GM12891 (cell line): ENCODE data around the gene ATP13A3.

Experiments
- DNase-seq: peaks from one replicate; pipeline ENCODE4 v3.0.0; 2011; ENCODE audit warnings: low spot score; ENCODE audit not compliant: insufficient read length
- FAIRE-seq: peaks from 2 replicates; lab custom pipeline; 2011; peaks lifted over from hg19 to GRCh38; lab: Jason Lieb, UNC
- PAX5 ChIP-seq: IDR thresholded peaks from 2 replicates; pipeline ENCODE4 v1.6.1; 2011; ENCODE audit warnings: low read length, moderate library complexity, mild to moderate bottlenecking; ENCODE audit not compliant: insufficient read depth, severe bottlenecking
- POLR2A ChIP-seq: IDR thresholded peaks from 2 replicates; pipeline ENCODE4 v1.6.1; 2011; ENCODE audit warnings: low read depth, low read length, control low read depth
- POLR2AphosphoS5 ChIP-seq: IDR thresholded peaks from 2 replicates; pipeline ENCODE4 v1.6.1; 2011; ENCODE audit warnings: low read depth, low read length, control low read depth
- POU2F2 ChIP-seq: IDR thresholded peaks from 2 replicates; pipeline ENCODE4 v1.6.1; 2011; ENCODE audit warnings: low read depth, mild to moderate bottlenecking, control low read depth, low read length, moderate library complexity
- SPI1 ChIP-seq: IDR thresholded peaks from 2 replicates; pipeline ENCODE4 v1.6.1; 2011; ENCODE audit warnings: low read depth, low read length, control low read depth
- TAF1 ChIP-seq: IDR thresholded peaks from 2 replicates; pipeline ENCODE4 v1.6.1; 2011; ENCODE audit warnings: low read depth, low read length, control low read depth

Gene ATP13A3

DNA sequence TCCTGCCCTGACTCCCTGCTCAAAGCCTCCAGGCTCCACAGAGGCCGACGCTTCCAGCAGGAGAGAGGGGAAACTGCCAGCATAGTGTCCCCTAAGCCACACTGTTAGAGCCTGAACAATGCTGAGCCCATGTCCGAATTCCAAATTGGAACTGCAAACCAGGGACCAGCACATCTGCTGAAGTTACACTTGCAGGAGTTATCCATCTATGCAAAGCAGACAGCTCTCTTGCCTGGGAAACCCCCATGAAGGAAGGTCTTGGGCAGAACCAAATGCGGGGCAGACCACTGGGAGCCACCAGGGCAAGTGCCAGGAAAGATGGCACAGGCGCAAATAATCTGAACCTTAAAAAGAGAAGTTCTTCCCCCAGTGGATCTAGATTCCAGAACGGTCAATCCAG lies 117.9 kb downstream of the ATP13A3 start:
- DNase-seq (no peak), FAIRE-seq (no peak)
- no peak for TF ChIP-seq POLR2A
- TF ChIP-seq POLR2AphosphoS5: no peak
- no peak for TF ChIP-seq POU2F2
- no peak for TF ChIP-seq SPI1
- TF ChIP-seq TAF1: no peak
- TF ChIP-seq PAX5: no peak

DNA sequence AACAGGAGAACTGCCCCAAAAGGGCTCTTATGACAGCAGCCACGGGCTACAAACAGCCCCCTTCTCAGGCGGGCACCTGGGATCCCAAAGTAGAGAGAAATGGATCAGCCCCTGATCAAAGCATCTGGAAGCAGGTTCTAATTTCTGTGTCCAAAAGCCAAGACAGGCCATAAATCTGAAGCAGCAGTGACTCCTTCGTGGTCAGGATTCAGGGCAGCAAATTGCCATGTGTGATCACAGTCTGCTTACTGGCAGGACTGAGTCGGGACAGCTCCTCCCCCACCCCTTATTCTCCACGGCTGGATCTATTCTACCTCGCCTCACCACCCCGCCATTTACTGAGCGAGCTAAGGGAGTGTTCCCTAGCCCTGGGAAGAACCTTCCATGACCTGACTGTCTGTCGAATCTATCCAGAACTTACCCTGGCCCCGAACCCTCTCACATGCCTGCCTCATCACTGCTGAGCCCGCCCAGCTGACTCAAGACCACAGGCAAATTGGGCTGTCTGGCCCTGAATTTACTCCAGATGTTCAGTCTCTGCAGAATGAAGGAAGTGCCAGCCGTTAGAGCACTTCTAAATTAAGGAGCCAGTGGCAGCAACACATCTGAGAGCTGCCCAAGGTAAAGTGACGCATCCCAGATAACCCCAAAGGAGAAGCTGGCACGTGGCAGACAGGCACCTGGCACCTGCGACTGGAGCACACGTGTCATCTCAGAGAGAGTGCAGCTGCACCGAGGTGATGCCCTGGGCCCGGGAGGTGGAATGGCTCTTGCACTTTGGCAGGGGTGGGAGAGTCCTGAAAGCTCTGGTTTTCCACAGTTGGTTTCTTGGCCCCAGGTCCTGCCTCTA lies 118.6 kb downstream of the ATP13A3 start:
- DNase-seq: no peak
- FAIRE-seq: no peak
- TF ChIP-seq POU2F2 (no peak), SPI1 (no peak), POLR2A (no peak), TAF1 (no peak)

DNA sequence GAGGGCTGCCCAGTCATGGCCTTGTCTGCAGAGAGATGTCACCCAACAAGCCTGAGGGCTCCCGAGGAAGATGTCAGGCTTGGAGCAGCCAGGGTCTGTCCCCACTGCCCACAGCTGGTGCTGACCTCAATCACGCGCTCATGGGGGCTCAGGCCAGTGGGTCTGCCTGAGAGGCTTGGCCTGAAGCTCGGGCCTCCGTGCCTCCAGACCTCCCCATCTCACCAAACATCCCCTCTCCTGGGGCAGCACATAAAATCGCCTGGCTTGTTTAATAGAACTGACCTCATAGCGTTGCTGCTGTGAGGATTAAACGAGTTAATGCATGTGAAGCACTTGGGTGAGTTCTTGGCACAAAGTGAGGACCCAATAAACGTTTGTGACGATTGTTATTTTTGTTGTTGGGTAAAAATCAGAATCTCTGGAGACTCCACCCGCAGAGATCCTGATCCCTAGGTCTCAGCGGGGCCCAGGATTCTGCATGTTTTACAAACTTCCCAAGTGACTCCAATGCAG lies 120.8 kb downstream of the ATP13A3 start:
- FAIRE-seq (no peak), DNase-seq (no peak)
- TF ChIP-seq PAX5 (no peak), POU2F2 (no peak), POLR2A (no peak), SPI1 (no peak), TAF1 (no peak), POLR2AphosphoS5 (no peak)

DNA sequence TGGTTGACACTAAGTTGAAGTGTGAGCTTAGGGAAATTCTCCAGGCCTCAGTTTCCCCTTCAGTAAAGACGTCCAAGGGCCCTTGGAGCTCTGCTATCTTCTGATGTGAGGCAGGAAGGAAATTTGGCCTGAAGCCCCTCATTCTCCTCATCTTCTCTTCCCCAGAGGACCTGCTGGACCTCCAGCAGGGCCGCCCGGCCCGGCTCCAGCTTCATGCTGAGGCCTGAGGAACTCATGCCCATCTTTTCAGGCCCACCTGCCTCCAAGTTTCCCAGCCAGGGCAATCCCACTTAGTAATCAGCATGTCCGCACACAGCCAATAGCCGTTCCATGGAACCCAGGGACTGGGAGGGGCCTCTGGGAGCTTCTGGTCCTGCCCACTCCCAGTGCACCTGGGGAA lies 121.3 kb downstream of the ATP13A3 start:
- DNase-seq: no peak
- TF ChIP-seq POLR2A: no peak
- TF ChIP-seq SPI1: no peak
- TF ChIP-seq POLR2AphosphoS5: no peak
- no peak for TF ChIP-seq TAF1
- TF ChIP-seq POU2F2: no peak
- TF ChIP-seq PAX5: no peak
- FAIRE-seq: no peak

DNA sequence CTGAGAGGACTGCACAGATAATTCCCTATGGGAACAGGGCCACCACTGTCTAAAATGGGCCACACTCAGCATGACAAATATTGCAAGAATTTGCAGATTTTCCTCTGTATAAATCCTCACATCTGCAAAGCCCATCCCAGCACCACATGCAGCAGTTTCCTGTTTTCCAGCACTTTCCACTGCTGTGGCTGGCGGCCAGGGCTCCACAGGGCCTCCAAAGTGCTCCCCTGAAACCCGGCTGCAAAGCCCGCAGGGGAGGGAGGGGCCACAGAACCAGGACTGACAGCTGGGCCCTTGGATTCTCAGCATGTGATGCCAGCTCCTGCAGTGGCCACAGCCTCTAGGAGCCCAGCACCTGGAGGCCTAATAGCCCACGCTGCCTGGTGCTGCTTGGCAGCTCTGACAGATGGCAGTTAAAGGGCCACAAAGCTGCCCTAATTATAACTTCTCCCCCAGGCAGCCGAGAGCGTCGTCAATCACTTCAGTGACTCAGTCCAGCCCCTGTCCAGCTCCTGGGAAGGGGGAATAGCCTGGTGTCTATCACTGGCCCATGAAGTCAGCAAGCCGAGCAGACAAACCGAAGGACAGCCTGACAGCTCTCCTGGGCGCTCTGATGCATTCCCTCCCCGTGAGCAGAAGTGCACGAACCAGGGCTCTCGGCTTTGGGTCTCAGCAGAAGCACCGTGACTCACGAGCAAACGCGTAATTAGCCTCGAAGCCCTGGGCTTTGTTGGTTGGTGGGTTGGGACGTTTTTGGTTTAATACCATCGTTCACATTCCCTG lies 122.0 kb downstream of the ATP13A3 start:
- DNase-seq (no peak), FAIRE-seq (no peak)
- TF ChIP-seq TAF1 (no peak), POLR2A (no peak), POLR2AphosphoS5 (no peak), PAX5 (no peak)

DNA sequence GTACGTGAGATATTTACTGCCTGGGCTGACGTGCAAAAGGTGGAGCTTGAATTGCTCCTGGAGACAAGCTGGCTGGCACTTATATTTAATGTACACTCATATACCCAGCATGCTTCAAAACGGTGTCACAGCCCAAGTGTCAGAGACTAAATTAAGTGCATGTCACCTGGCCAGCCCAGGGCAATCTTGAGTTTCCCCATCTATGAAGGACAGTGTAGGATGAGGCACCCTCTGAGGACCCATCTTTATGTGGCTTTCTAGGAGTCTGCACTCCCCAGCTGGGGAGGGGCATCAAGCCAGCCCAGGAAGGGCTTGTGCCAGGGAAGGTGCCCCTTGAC lies 122.5 kb downstream of the ATP13A3 start:
- no peak for DNase-seq
- FAIRE-seq: no peak
- TF ChIP-seq POU2F2 (no peak), TAF1 (no peak), SPI1 (no peak)

DNA sequence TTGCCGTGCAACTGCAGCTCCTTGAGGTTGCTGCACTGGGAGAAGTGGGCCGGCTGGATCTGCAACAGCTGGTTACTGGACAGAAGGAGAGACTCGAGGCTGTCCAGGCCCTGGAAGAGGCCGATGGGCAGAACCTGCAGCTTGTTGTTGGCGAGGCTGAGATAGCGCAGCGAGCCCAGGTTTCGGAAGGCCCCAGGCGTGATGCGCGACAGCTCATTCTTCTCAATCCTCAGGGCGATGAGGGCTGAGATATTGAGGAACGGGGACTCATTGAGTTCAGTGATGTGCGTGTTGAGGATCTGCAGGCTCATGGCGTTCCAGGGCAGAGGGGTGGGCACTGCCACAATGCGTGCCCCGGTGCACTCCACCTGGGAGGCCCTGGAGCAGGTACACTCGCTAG lies 126.2 kb downstream of the ATP13A3 start:
- FAIRE-seq: no peak
- DNase-seq: no peak
- TF ChIP-seq SPI1: no peak
- TF ChIP-seq POU2F2: no peak
- TF ChIP-seq TAF1: no peak
- no peak for TF ChIP-seq PAX5
- TF ChIP-seq POLR2AphosphoS5: no peak
- no peak for TF ChIP-seq POLR2A

DNA sequence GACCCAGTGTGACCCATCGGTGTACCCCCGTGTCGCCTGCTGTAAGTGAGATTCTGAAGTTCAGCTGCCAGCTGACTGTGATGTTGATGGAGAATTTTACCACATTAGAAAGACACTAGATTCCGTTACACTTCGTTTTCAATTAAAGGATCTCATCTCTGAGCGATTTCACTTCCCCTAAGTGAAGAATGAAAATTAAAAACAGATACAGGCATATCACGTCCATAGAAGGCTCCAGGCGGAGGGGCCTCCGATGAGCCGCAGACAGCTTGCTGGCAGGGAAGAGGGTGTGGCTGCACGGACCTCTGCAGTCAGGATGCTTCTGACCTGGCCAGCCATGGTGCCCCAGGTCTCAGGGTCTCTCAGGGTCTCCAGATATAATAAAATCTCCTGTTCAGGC lies 129.1 kb downstream of the ATP13A3 start:
- no peak for DNase-seq
- FAIRE-seq: no peak

DNA sequence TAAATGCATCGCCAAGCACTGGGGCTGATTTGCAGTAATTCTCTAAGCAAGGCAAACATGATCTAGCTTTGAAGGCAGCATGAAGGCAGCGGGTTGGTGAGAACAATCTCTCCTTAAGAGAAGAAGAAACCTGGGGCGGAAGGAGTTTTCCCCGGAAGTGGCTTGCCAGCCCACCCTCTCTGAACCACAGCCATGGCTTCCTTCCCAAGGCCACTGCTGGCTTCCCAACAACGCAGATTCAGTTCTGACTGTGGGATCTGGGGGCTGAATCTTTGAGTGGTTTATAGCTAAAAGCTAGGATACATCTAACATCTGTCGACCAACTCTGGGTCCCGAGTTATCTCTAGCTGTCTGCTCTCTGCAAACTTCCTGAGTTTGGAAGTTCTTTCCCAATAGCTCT lies 131.4 kb downstream of the ATP13A3 start:
- no peak for TF ChIP-seq POU2F2
- no peak for TF ChIP-seq TAF1
- DNase-seq: no peak
- FAIRE-seq: no peak

More for the DNA sequence above, 129.1 kb downstream of the ATP13A3 start:
- no peak for TF ChIP-seq SPI1
- TF ChIP-seq TAF1: no peak
- TF ChIP-seq PAX5: no peak
- TF ChIP-seq POLR2A: no peak
- no peak for TF ChIP-seq POU2F2
- TF ChIP-seq POLR2AphosphoS5: no peak

DNA sequence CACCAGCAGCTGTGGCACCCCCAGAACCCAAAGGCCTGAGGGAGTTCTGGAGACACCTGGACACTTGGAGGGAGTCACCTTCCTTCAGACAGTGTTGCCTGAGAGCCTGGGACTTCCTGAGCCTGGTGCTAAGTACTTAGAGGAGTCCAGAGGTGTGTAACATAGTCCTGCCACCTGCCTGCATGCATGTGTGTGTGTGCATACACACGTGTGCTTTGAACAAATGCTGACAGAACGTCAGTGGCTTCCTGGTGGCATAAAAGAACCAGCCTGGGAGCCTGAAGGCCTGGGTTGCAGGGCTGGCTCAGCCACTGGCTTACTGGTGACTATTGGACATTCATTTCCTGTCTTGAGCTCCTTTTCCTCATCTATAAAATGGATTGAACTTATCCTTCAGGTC lies 132.5 kb downstream of the ATP13A3 start:
- no peak for TF ChIP-seq PAX5
- no peak for TF ChIP-seq POLR2A
- no peak for TF ChIP-seq POU2F2
- no peak for TF ChIP-seq TAF1
- TF ChIP-seq SPI1: no peak
- TF ChIP-seq POLR2AphosphoS5: no peak
- no peak for FAIRE-seq
- DNase-seq: no peak
